Measurements from ENCODE around the gene UCK1. TPM values are rescaled to one million over a fixed set of nuclear protein-coding genes. Genes with fewer than 3 reads are reported as not detected.

UCK1 gene
- total and polyA plus RNA-seq, 2 of the 8 experiments (the other 6 are each of a cell fraction or from before 2014, with no cell fraction given), result 35.1 to 42.0 TPM

GRCh38 chr9:131500377-131500776, 30.7 kb downstream of the UCK1 start:
- peaks cover 12 to 14% of the 10 kb centered on the region in 2 experiments for H4K20me1 ChIP-seq (replicated peaks in 1 of 2; ENCODE audit: control insufficient read depth in 1 of 2, insufficient read depth in 2 of 2, low read length in 2 of 2)
- ChIA-PET CTCF (ENCODE audit: partially characterized antibody) (interaction anchor here (1.0 to 1.9 kb wide), 4 partner anchors 10 to 24 kb away, joined by 3 to 6 read pairs (median 4); no protein-coding TSS in a partner anchor), POLR2A (ENCODE audit: partially characterized antibody) (interaction anchor here (0.7 to 3.1 kb wide), 17 partner anchors 9 to 151 kb away, joined by 3 to 8 read pairs (median 3); partner anchors contain the start of gene PRRT1B)
- H2AK5ac ChIP-seq (ENCODE audit: low read depth, low read length), result no peak overlapping the region
- peaks cover 29 to 38% (median 34%) of the 10 kb centered on the region in 4 experiments for H3K36me3 ChIP-seq (ENCODE audit: control insufficient read depth in 2 of 4, insufficient read depth in 4 of 4, low read length in 3 of 4)
- H4K8ac ChIP-seq (ENCODE audit: extremely low read depth, insufficient read depth, low read length), result no peak overlapping the region
- TF ChIP-seq POLR2AphosphoS5 (IDR thresholded peaks at IDR 0.05; ENCODE audit: low read depth, low read length) (peak; percentile 76), TBP (IDR thresholded peaks at IDR 0.05; ENCODE audit: low read depth, low read length) (no peak)
- H3K14ac ChIP-seq (ENCODE audit: insufficient read length), result no peak overlapping the region
- no peak overlapping the region for H2BK5ac ChIP-seq (ENCODE audit: low read depth, low read length)
- no peak overlapping the region for H3K56ac ChIP-seq (replicated peaks; ENCODE audit: insufficient read length, low read depth, low read length)
- H2BK120ac ChIP-seq (replicated peaks; ENCODE audit: low read depth, low read length), result no peak overlapping the region
- H3K4me1 ChIP-seq (replicated peaks in 1 of 4; ENCODE audit: control insufficient read depth in 3 of 4, insufficient read depth in 4 of 4, low read length in 3 of 4), result peaks cover 0 to 9% (median 5%) of the 10 kb centered on the region in 4 experiments; a peak in 4 of 7 replicates
- no peak overlapping the region for H3K18ac ChIP-seq (ENCODE audit: extremely low read depth, low read length)
- no peak overlapping the region for H4K5ac ChIP-seq (ENCODE audit: insufficient read length, low read depth, low read length)
- 85% methylated on average over 12 of the region's 12 CpGs; no CpG with 5 or more reads in 1 of the 2 experiments for WGBS, 2 experiments (ENCODE audit: extremely low coverage in 1 of 2, insufficient coverage in 1 of 2, insufficient read length in 1 of 2, insufficient replicate concordance in 2 of 2, low coverage in 1 of 2, low lambda C conversion rate in 2 of 2, missing lambda C conversion rate in 1 of 2)
- no peak overlapping the region for H4K91ac ChIP-seq (replicated peaks; ENCODE audit: insufficient read length, low read length)
- no peak overlapping the region for H3K23ac ChIP-seq (ENCODE audit: insufficient read length)
- no peaks in the 10 kb centered on the region; a peak in 1 of 4 replicates for H3K79me2 ChIP-seq (ENCODE audit: control insufficient read depth in 1 of 2, insufficient read depth in 2 of 2, low read length in 2 of 2)
- no peak overlapping the region for H3K4ac ChIP-seq (replicated peaks; ENCODE audit: insufficient read length, low read depth, low read length)
- H3K27ac ChIP-seq (ENCODE audit: low read depth, low read length), result no peak overlapping the region
- H2BK20ac ChIP-seq (ENCODE audit: low read length), result no peak overlapping the region
- FAIRE-seq (no peak), DNase-seq (ENCODE audit: low read depth in 1 of 2, low spot score in 2 of 2) (no peak)
- H3K4me3 ChIP-seq (ENCODE audit: extremely low read depth in 1 of 4, insufficient read depth in 2 of 4, low read depth in 3 of 4, low read length in 4 of 4), result no peak overlapping the region
- H3K27me3 ChIP-seq (replicated peaks in 1 of 4; ENCODE audit: control insufficient read depth in 3 of 4, extremely low read depth in 1 of 4, insufficient read depth in 3 of 4, low read length in 3 of 4), result peaks cover 0 to 8% (median 0%) of the 10 kb centered on the region in 4 experiments; a peak in 2 of 7 replicates
- no peak overlapping the region for H2BK15ac ChIP-seq (ENCODE audit: low read length)
- H2AFZ ChIP-seq (ENCODE audit: low read length), result no peak overlapping the region
- peaks cover 4% of the 10 kb centered on the region; the same call in 1 of the 2 replicates for H3K79me1 ChIP-seq (ENCODE audit: low read depth, low read length)
- H2BK12ac ChIP-seq (ENCODE audit: low read depth, low read length), result no peak overlapping the region
- H3K4me2 ChIP-seq (ENCODE audit: insufficient read depth in 1 of 2, low read depth in 2 of 2, low read length in 2 of 2), result no peak overlapping the region
- peaks cover 5% of the 10 kb centered on the region for H3K23me2 ChIP-seq (ENCODE audit: low read depth, low read length)
- no peaks in the 10 kb centered on the region for H3K9me3 ChIP-seq (ENCODE audit: insufficient read depth in 2 of 2, low read depth in 1 of 2, low read length in 1 of 2)
- H3K9ac ChIP-seq (replicated peaks in 1 of 4; ENCODE audit: extremely low read depth in 1 of 4, low read depth in 3 of 4, low read length in 3 of 4), result no peak overlapping the region

Measured in H1 (cell line).